ENCODE data around the gene CSPG5.

Gene CSPG5

DNA sequence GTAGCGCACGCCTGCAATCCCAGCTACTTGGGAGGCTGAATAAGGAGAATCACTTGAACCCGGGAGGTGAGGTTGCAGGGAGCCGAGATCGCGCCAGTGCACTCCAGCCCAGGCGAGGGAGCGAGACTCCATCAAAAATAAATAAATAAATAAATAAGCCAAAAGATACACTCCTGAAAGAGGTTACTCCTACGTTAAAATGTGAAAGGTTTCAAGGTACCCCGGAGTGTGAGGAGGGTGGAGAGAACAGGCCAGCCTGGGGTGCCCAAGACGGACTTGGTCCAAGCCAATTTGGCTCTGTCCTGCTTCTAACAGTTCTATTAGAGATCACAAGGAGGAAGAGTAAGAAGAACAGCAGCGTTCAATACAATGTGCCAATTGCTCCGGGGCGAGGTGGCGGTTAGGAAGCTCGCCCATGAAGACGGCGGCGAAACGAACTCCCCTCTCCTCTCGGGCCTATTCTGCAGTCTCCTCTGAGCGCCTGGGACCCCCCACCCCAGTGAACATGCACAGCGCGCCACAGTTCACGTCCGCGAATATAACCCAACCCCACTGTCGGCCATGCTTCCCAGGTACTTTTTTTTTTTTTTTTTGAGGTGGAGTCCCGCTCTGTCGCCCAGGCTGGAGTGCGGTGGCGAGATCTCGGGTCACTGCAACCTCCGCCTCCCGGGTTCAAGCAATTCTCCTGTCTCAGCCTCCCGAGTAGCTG lies 66.1 kb downstream of the CSPG5 start:
- Histone ChIP-seq H3K27ac (peak overlapping the region; percentile 84 to 98 (median 92)), H3K4me3 (peak overlapping the region; percentile 52 to 79 (median 68))

Measured in skin epidermis (tissue), 12 donors.